ENCODE data around the gene ERICH3.

- TF ChIP-seq NFYB (IDR thresholded peaks at IDR 0.05; ENCODE audit: insufficient read depth, low read depth, low read length) (no peak), STAT1 (conservative IDR thresholded peaks at IDR 0.05) (no peak)
Observed at GRCh38 chr1:74584185-74584584, 89.4 kb downstream of the ERICH3 start.
